ENCODE measurements around the gene ALOXE3. TPM values are rescaled to one million over a fixed set of nuclear protein-coding genes. Genes with fewer than 3 reads are reported as not detected.

ALOXE3 gene
- total and polyA plus RNA-seq, 2 of the 8 experiments (the other 6 are each of a cell fraction or from before 2014, with no cell fraction given) = 0.26 TPM; not detected in 1

- Histone ChIP-seq H3K56ac (replicated peaks; ENCODE audit: insufficient read length, low read depth, low read length) (no peak overlapping the region), H3K23ac (ENCODE audit: insufficient read length) (no peak overlapping the region), H3K36me3 (ENCODE audit: control insufficient read depth in 2 of 4, insufficient read depth in 4 of 4, low read length in 3 of 4) (no peaks in the 10 kb centered on the region), H3K14ac (ENCODE audit: insufficient read length) (no peak overlapping the region), H4K20me1 (replicated peaks in 1 of 2; ENCODE audit: control insufficient read depth in 1 of 2, insufficient read depth in 2 of 2, low read length in 2 of 2) (peaks cover 5 to 6% of the 10 kb centered on the region in 2 experiments), H3K27me3 (replicated peaks in 1 of 4; ENCODE audit: control insufficient read depth in 3 of 4, extremely low read depth in 1 of 4, insufficient read depth in 3 of 4, low read length in 3 of 4) (peaks cover 31 to 53% (median 52%) of the 10 kb centered on the region in 4 experiments), H4K5ac (ENCODE audit: insufficient read length, low read depth, low read length) (no peak overlapping the region), H3K79me1 (ENCODE audit: low read depth, low read length) (no peaks in the 10 kb centered on the region), H3K27ac (ENCODE audit: low read depth, low read length) (no peak overlapping the region), H3K9ac (replicated peaks in 1 of 4; ENCODE audit: extremely low read depth in 1 of 4, low read depth in 3 of 4, low read length in 3 of 4) (no peak overlapping the region), H2BK20ac (ENCODE audit: low read length) (no peak overlapping the region), H3K4me1 (replicated peaks in 1 of 4; ENCODE audit: control insufficient read depth in 3 of 4, insufficient read depth in 4 of 4, low read length in 3 of 4) (peaks cover 0 to 29% (median 15%) of the 10 kb centered on the region in 4 experiments; a peak in 6 of 7 replicates), H4K91ac (replicated peaks; ENCODE audit: insufficient read length, low read length) (no peak overlapping the region), H2BK15ac (ENCODE audit: low read length) (no peak overlapping the region), H3K9me3 (ENCODE audit: insufficient read depth in 2 of 2, low read depth in 1 of 2, low read length in 1 of 2) (no peaks in the 10 kb centered on the region), H3K18ac (ENCODE audit: extremely low read depth, low read length) (no peak overlapping the region), H2BK5ac (ENCODE audit: low read depth, low read length) (no peak overlapping the region), H3K4me2 (ENCODE audit: insufficient read depth in 1 of 2, low read depth in 2 of 2, low read length in 2 of 2) (peak overlapping the region; percentile 88 to 93), H2AK5ac (ENCODE audit: low read depth, low read length) (no peak overlapping the region), H2BK120ac (replicated peaks; ENCODE audit: low read depth, low read length) (no peak overlapping the region), H2BK12ac (ENCODE audit: low read depth, low read length) (0 out of 2 replicates have a peak overlapping the region, but pooled peaks have one; percentile 17), H2AFZ (ENCODE audit: low read length) (no peak overlapping the region), H3K79me2 (ENCODE audit: control insufficient read depth in 1 of 2, insufficient read depth in 2 of 2, low read length in 2 of 2) (no peaks in the 10 kb centered on the region), H3K4ac (replicated peaks; ENCODE audit: insufficient read length, low read depth, low read length) (no peak overlapping the region), H3K4me3 (ENCODE audit: extremely low read depth in 1 of 4, insufficient read depth in 2 of 4, low read depth in 3 of 4, low read length in 4 of 4) (peak overlapping the region; percentile 54 to 89 (median 82)), H3K23me2 (ENCODE audit: low read depth, low read length) (peaks cover 51% of the 10 kb centered on the region), H4K8ac (ENCODE audit: extremely low read depth, insufficient read depth, low read length) (peak overlapping the region; percentile 63)
- WGBS, 2 experiments (ENCODE audit: extremely low coverage in 1 of 2, insufficient coverage in 1 of 2, insufficient read length in 1 of 2, insufficient replicate concordance in 2 of 2, low coverage in 1 of 2, low lambda C conversion rate in 2 of 2, missing lambda C conversion rate in 1 of 2) = 3% methylated on average over 17 of the region's 29 CpGs; no CpG with 5 or more reads in 1 of the 2 experiments
- CTCF ChIA-PET (ENCODE audit: partially characterized antibody) = interaction anchor here (0.5 to 5.3 kb wide), 12 partner anchors 11 to 100 kb away, joined by 3 to 54 read pairs (median 4); partner anchors contain the start of gene VAMP2
- POLR2A ChIA-PET (ENCODE audit: partially characterized antibody) = interaction anchor here (0.6 to 7.6 kb wide), 10 partner anchors 11 to 166 kb away, joined by 3 to 49 read pairs (median 6); partner anchors contain the start of gene RANGRF
- DNase-seq (ENCODE audit: low read depth in 1 of 2, low spot score in 2 of 2) (peak in 1 of 2 experiments; percentile 79), FAIRE-seq (no peak)
- TF ChIP-seq EZH2 (IDR thresholded peaks at IDR 0.05; ENCODE audit: low read depth, low read length, severe bottlenecking) (no peak), SP1 (IDR thresholded peaks at IDR 0.05; ENCODE audit: low read depth, low read length) (0 out of 2 replicates have a peak, but pooled peaks have one; percentile 30), ZNF274 (IDR thresholded peaks at IDR 0.05; ENCODE audit: borderline replicate concordance, extremely low read depth, low read length) (no peak), USF2 (IDR thresholded peaks at IDR 0.05; ENCODE audit: low read length) (no peak), RFX5 (IDR thresholded peaks at IDR 0.05; ENCODE audit: borderline replicate concordance, low read depth, low read length) (no peak), BACH1 (IDR thresholded peaks at IDR 0.05; ENCODE audit: low read length) (no peak), RAD21 (IDR thresholded peaks at IDR 0.05 in 1 of 2, conservative IDR thresholded peaks at IDR 0.05 in 1 of 2; ENCODE audit: low read depth in 2 of 2, low read length in 2 of 2) (no peak), KDM5A (IDR thresholded peaks at IDR 0.05; ENCODE audit: low read length) (no peak), POLR2AphosphoS5 (IDR thresholded peaks at IDR 0.05; ENCODE audit: low read depth, low read length) (peak; percentile 81), KDM4A (IDR thresholded peaks at IDR 0.05; ENCODE audit: low read depth, low read length, severe bottlenecking) (no peak), SIRT6 (IDR thresholded peaks at IDR 0.05; ENCODE audit: low read length) (no peak), HDAC2 (IDR thresholded peaks at IDR 0.05; ENCODE audit: borderline replicate concordance in 1 of 2, low read depth in 2 of 2, low read length in 2 of 2) (no peak)
These were observed 4.2 kb upstream of the ALOXE3 start for GRCh38 chr17:8122422-8122923.

Data from H1 (cell line).